ENCODE results near the gene RAB26.
"Not testable (repeated sequence)": the region's sequence is repeated elsewhere in the genome, so short reads cannot be mapped to it uniquely, and the experiment has no call there.

DNA sequence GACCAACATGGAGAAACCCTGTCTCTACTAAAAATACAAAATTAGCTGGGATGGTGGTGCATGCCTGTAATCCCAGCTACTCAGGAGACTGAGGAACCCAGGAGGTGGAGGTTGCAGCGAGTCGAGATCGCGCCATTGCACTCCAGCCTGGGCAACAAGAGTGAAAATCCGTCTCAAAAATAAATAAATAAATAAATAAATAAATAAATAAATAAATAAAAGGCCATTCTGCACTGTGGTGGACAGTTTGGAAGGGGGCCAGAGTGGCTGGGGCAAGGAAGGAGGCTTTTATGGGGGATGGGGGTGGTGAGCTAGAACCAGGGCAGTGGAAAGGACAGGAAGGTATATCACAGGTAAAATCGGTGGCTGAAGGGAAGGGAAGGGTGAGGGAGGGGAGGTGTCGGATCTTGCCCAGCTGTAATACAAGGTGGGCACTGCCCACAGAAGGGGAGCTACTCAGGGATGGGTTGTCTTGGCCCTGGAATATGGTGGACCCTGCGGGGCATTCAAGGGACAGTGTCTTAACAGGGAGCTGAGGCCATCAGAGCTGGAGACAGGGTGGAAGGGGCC lies 54.8 kb downstream of the RAB26 start:
- TF ChIP-seq EZH2 (IDR thresholded peaks at IDR 0.05; ENCODE audit: insufficient read depth, poor library complexity, severe bottlenecking); EZH2phosphoT487 (IDR thresholded peaks at IDR 0.05; ENCODE audit: insufficient read depth, low read depth): not testable (repeated sequence)
